ENCODE data around the gene TMEM19.

Gene TMEM19

DNA sequence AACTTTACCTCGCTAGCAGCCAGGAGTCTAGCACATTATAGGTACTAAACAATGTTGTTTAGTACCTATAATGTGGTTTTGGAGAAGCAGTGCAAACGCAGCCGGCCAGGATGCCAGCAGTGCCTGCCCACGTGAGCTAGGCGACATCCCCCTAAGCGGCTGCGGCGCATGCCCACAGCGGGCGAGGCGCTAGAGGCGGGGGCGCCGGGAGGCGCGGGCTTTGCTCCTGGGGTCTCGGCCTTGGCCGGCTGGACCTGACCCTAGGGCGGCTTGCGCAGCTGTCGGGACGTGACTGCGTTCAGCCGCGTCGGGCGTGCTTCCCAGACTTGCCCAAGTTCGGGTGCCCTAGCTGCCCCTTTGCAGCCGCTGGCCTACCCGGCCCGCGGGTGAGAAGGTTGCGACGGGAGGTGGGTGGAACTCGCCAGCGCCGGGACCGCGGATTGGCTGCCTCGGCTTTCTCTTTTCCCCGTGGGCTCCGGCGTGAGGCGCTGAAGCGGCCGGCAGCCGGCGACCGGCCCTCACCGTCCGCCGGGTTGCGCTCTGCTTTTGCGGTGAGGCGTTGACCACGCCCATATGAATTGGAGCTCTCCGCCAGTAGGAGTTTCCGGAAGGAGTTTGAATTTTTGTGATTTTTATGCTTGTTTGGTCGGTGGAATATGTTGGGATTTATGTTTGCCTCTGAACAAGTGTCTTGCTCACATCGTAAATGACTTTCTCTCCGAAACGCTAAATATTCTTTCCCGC lies at the start of gene TMEM19:
Gene TMEM19, plus strand, starts transcription at position 169 of the 744 bp plus-strand sequence. CDS start 599 bp downstream, outside the sequence.
- no peaks in the 10 kb centered on the region for H3K27me3 Mint-ChIP-seq (ENCODE audit: low read depth)
- H3K27ac Mint-ChIP-seq: peak within 1 kb of the TSS; percentile 98
- H3K9me3 Mint-ChIP-seq: no peaks in the 10 kb centered on the region
- H3K36me3 Mint-ChIP-seq (ENCODE audit: low read depth): no peaks in the 10 kb centered on the region
- DNase-seq (ENCODE audit: low spot score): peak; percentile 83
- peaks cover 22% of the 10 kb centered on the region for H3K4me1 Mint-ChIP-seq (ENCODE audit: low read depth)
- H3K4me3 Mint-ChIP-seq: peak within 1 kb of the TSS; percentile 92

DNA sequence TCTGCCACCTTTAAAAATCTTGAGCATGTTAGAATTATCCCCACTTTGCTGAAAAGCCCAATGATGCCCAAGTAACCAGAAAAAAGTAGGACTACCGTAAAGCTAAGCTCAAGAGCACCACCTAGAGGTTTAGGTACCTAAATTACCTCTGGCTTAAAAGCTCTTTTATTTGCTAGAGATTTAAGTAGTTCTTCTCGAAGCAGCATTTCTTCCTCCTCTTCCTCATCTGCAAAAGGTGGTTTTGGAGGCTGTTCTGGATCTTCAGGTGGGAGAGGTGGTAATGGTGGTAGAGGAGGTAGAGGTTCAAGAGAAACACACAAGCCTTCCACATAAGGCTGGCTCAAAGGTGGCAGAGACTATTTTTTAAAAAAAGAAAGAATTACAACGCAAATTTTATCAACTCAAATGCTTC lies 49.2 kb upstream of the TMEM19 start:
- H3K4me1 Mint-ChIP-seq (ENCODE audit: low read depth): peaks cover 12% of the 10 kb centered on the region
- no peak for DNase-seq (ENCODE audit: low spot score)
- H3K36me3 Mint-ChIP-seq (ENCODE audit: low read depth): peaks cover 59% of the 10 kb centered on the region
- H3K27ac Mint-ChIP-seq: peak overlapping the region; percentile 74
- no peaks in the 10 kb centered on the region for H3K27me3 Mint-ChIP-seq (ENCODE audit: low read depth)
- H3K4me3 Mint-ChIP-seq: no peak overlapping the region
- H3K9me3 Mint-ChIP-seq: no peaks in the 10 kb centered on the region

DNA sequence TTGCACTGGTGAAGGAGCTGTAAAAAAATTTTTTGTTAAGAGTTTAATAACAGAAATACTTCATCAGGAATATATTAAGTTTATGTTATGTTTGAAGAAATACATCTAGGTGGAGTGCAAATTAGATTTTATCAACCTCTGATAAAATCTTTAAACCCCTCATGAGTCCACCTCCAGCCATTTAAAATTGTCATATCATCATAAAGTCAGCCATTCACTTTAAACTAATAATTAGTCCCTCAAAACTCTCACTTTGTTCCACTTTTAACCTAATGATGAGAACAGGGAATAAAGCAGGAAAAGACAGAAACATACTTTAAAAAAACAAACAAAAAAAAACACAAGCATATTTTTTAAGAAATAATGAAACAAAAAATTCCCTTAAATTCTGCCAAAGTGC lies 47.4 kb upstream of the TMEM19 start:
- no peak overlapping the region for H3K27ac Mint-ChIP-seq
- no peaks in the 10 kb centered on the region for H3K9me3 Mint-ChIP-seq
- peaks cover 60% of the 10 kb centered on the region for H3K36me3 Mint-ChIP-seq (ENCODE audit: low read depth)
- no peaks in the 10 kb centered on the region for H3K27me3 Mint-ChIP-seq (ENCODE audit: low read depth)
- H3K4me1 Mint-ChIP-seq (ENCODE audit: low read depth): peaks cover 18% of the 10 kb centered on the region
- no peak overlapping the region for H3K4me3 Mint-ChIP-seq
- DNase-seq (ENCODE audit: low spot score): no peak

DNA sequence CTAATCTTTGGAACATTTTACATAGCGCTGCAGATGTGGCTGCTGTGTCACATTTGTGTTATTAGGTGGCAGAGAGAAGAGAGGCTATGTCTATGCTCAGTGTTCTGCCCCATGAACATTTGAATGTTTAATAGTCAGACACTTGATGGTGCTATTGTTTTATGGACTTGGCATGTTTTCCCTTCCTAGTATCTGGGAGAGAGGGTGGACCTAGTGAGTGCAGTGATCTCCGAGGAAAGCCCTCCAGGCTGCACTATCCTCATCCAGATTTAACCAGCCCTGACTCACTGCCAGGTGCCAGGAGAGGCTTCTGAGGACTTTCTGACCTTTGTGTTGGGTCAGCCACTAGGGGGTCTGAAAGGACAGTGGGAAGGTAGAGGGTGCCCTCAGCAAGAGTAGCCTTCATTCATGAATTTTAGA lies 46.5 kb upstream of the TMEM19 start:
- H3K27ac Mint-ChIP-seq: no peak overlapping the region
- peaks cover 63% of the 10 kb centered on the region for H3K36me3 Mint-ChIP-seq (ENCODE audit: low read depth)
- peaks cover 21% of the 10 kb centered on the region for H3K4me1 Mint-ChIP-seq (ENCODE audit: low read depth)
- H3K27me3 Mint-ChIP-seq (ENCODE audit: low read depth): no peaks in the 10 kb centered on the region
- H3K9me3 Mint-ChIP-seq: no peaks in the 10 kb centered on the region
- H3K4me3 Mint-ChIP-seq: no peak overlapping the region
- no peak for DNase-seq (ENCODE audit: low spot score)

DNA sequence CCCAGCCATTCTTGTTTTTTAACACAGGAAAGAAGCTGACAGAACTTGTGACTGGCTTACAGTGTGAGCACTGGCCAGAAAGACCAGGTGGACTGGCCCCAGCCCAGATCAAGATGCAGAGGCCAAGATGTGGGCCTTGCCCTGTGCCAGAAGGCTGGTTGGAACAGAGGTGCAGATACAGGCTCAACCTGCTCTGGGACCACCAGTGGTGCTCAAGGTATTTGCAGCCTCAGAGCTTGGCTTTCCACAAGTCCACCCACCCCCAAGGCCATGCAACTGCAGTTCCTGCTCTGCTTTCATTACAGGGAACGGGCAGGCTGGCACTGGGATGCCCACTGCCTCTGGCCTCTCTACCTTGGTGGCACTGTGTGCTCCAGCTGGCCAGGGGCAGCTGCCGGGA lies 45.6 kb upstream of the TMEM19 start:
- Mint-ChIP-seq H3K4me1 (ENCODE audit: low read depth) (peaks cover 24% of the 10 kb centered on the region), H3K9me3 (no peaks in the 10 kb centered on the region), H3K27ac (no peak overlapping the region), H3K36me3 (ENCODE audit: low read depth) (peaks cover 62% of the 10 kb centered on the region), H3K27me3 (ENCODE audit: low read depth) (no peaks in the 10 kb centered on the region), H3K4me3 (no peak overlapping the region)
- no peak for DNase-seq (ENCODE audit: low spot score)

DNA sequence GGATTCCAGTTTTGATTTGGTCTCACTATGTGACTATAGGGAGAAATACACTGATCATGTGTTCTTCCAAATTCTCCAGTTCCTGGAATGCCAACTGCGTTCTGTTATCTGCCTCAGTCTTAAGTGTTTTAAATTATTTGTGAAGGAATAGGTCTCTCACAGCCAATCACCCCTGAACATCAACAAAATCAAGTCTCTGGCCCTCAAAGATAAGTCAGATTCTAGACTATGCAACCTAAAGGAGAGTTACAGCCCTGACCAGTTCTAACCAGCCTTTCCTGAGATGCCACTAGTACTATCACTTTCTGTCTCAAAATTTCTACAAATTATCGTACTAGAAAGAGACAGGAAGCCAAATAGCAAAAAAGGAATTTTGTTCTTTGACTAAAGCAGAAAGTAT lies 44.5 kb upstream of the TMEM19 start:
- Mint-ChIP-seq H3K4me3 (no peak overlapping the region), H3K27me3 (ENCODE audit: low read depth) (no peaks in the 10 kb centered on the region), H3K4me1 (ENCODE audit: low read depth) (peaks cover 23% of the 10 kb centered on the region), H3K27ac (peak overlapping the region; percentile 68), H3K36me3 (ENCODE audit: low read depth) (peaks cover 61% of the 10 kb centered on the region), H3K9me3 (no peaks in the 10 kb centered on the region)
- DNase-seq (ENCODE audit: low spot score): no peak

DNA sequence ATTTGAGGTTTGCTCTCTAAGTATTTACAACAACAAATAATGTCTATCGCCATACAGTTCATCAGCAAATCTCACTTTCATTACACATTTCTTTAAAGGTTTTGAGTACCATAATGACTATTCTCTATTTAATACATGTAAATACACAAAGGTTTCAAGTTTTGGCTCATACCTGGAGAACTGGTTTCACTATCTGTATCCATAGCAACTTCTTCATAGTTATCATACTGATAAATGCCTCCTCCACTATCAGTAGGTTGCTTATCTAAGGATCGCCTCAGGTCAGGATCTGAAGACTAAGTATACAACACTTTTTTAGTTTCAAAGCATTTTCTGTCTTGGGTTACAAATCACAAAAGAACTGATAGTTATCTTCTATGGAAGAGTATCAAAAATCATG lies 43.6 kb upstream of the TMEM19 start:
- Mint-ChIP-seq H3K9me3 (no peaks in the 10 kb centered on the region), H3K4me1 (ENCODE audit: low read depth) (peaks cover 22% of the 10 kb centered on the region), H3K36me3 (ENCODE audit: low read depth) (peaks cover 65% of the 10 kb centered on the region), H3K4me3 (no peak overlapping the region), H3K27ac (peak overlapping the region; percentile 49), H3K27me3 (ENCODE audit: low read depth) (no peaks in the 10 kb centered on the region)
- no peak for DNase-seq (ENCODE audit: low spot score)

DNA sequence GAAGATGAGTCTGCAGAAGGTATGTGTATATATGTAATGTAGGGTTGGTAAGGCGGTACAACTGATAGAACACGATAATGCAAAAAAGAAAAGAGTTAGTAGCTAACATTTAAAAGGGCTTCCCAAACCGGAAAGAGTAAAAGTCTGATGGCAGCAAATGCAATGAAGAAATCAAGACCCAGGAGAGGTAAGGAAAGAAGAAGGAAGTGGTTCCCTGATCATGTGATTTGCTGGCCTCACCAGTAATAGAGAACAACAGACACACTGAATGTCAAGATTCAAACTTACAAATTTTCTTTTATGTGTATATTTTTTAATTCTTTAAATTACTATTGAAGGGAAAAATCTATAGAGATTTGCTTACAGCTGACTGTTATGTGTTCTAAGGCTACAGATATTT lies 40.6 kb upstream of the TMEM19 start:
- H3K4me1 Mint-ChIP-seq (ENCODE audit: low read depth): peaks cover 21% of the 10 kb centered on the region
- no peak for DNase-seq (ENCODE audit: low spot score)
- no peaks in the 10 kb centered on the region for H3K9me3 Mint-ChIP-seq
- peaks cover 63% of the 10 kb centered on the region for H3K36me3 Mint-ChIP-seq (ENCODE audit: low read depth)
- no peak overlapping the region for H3K4me3 Mint-ChIP-seq
- no peaks in the 10 kb centered on the region for H3K27me3 Mint-ChIP-seq (ENCODE audit: low read depth)
- H3K27ac Mint-ChIP-seq: peak overlapping the region; percentile 65

DNA sequence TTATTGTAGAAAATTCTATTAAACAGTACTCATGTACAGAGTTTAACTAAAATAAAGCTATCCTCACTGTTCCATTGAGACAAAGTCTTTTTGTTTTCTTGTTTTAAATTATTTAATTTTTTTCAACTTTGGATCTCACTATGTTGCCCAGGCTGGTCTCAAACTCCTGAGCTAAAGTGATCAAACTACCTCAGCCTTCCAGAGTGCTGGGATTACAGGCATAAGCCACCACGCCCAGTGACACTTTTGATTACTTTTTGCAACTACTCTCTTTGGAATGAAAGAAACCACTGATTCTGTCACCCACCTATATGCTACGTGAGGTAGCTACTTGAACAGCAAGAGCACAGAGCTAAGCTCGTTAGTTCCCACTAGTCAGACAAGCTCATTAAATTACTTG lies 39.4 kb upstream of the TMEM19 start:
- DNase-seq (ENCODE audit: low spot score): no peak
- Mint-ChIP-seq H3K27ac (no peak overlapping the region), H3K4me1 (ENCODE audit: low read depth) (peaks cover 24% of the 10 kb centered on the region), H3K9me3 (no peaks in the 10 kb centered on the region), H3K27me3 (ENCODE audit: low read depth) (no peaks in the 10 kb centered on the region), H3K4me3 (no peak overlapping the region), H3K36me3 (ENCODE audit: low read depth) (peaks cover 60% of the 10 kb centered on the region)

DNA sequence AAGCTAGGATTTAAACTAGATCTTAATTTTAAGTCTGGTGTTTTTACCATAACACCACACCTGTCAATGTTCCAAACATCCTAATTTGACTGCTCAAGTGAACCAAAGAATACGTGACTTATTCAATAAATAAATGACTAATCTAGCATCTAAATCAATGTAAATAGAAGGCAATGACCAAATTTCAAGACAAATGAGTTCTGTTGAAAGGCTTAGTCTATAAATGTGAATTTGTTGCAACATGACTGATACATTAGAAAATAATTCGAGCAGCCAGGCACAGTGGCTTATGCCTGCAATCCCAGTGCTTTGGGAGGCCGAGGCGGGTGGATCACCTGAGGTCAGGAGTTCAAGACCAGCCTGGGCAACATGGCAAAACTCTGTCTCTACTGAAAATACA lies 37.3 kb upstream of the TMEM19 start:
- Mint-ChIP-seq H3K36me3 (ENCODE audit: low read depth) (peaks cover 45% of the 10 kb centered on the region), H3K9me3 (no peaks in the 10 kb centered on the region), H3K4me3 (no peak overlapping the region), H3K27ac (no peak overlapping the region), H3K4me1 (ENCODE audit: low read depth) (peaks cover 17% of the 10 kb centered on the region), H3K27me3 (ENCODE audit: low read depth) (no peaks in the 10 kb centered on the region)
- no peak for DNase-seq (ENCODE audit: low spot score)

DNA sequence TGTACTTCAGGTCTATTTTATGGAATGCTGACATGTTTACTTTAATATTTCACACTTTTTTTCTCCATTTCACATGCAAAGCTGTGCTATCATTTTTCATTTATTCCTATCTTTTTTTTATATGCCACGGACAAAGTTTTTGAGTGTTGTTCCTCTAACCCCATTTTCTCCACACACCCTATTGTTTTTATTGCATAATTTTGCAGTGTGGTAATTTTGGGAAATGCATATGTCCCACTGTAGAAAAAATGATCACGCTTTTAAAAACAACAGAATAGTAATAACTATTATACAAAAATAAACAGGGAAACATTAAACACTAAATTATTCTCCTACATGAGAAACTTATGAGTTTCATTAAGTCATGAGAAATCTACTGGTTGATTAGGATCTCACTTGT lies 36.5 kb upstream of the TMEM19 start:
- Mint-ChIP-seq H3K4me3 (no peak overlapping the region), H3K27ac (no peak overlapping the region), H3K4me1 (ENCODE audit: low read depth) (peaks cover 18% of the 10 kb centered on the region)

DNA sequence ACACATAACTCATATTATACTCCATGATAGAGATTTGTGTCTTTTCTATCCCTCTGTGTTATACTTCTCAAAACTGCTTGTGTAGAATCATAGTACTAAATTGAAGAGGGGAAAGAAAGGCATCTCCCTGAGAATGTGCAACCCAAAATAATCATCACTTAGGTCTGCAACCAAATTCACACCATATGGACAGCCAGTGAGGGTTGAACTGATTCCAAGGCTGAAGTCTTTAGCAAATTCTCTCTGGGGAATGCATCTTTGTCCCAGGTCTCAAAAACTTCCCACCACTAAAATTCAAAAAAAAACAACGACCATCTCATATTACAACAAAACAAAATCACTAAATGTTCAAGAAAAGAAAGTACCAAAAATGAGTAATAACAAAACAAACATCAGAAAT lies 33.2 kb upstream of the TMEM19 start:
- Mint-ChIP-seq H3K27ac (no peak overlapping the region), H3K4me1 (ENCODE audit: low read depth) (peaks cover 35% of the 10 kb centered on the region), H3K4me3 (no peak overlapping the region), H3K27me3 (ENCODE audit: low read depth) (no peaks in the 10 kb centered on the region), H3K9me3 (no peaks in the 10 kb centered on the region), H3K36me3 (ENCODE audit: low read depth) (peaks cover 22% of the 10 kb centered on the region)
- DNase-seq (ENCODE audit: low spot score): no peak

More for the DNA sequence above, 36.5 kb upstream of the TMEM19 start:
- Mint-ChIP-seq H3K9me3 (no peaks in the 10 kb centered on the region), H3K36me3 (ENCODE audit: low read depth) (peaks cover 37% of the 10 kb centered on the region), H3K27me3 (ENCODE audit: low read depth) (no peaks in the 10 kb centered on the region)
- no peak for DNase-seq (ENCODE audit: low spot score)

DNA sequence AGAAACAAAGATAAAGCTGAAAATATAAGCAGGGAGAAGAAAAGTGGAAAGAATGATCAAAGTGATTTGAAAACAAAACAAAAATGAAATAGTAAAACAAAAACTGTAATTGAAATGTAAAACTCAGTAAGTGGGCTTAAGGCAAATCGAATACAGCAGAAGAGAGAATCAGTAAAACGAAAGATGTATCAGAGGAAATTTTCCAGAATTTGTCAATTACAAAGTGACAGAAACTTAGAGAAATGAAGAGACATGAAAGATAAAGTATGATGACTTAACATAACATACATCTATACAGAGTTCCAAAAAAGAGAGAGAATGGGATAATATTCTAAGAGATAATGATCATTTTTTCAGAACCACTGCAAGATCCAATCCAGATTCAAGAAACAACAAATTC lies 32.7 kb upstream of the TMEM19 start:
- Mint-ChIP-seq H3K27me3 (ENCODE audit: low read depth) (no peaks in the 10 kb centered on the region), H3K4me1 (ENCODE audit: low read depth) (peaks cover 36% of the 10 kb centered on the region), H3K27ac (no peak overlapping the region), H3K36me3 (ENCODE audit: low read depth) (peaks cover 24% of the 10 kb centered on the region), H3K4me3 (no peak overlapping the region), H3K9me3 (no peaks in the 10 kb centered on the region)
- no peak for DNase-seq (ENCODE audit: low spot score)

DNA sequence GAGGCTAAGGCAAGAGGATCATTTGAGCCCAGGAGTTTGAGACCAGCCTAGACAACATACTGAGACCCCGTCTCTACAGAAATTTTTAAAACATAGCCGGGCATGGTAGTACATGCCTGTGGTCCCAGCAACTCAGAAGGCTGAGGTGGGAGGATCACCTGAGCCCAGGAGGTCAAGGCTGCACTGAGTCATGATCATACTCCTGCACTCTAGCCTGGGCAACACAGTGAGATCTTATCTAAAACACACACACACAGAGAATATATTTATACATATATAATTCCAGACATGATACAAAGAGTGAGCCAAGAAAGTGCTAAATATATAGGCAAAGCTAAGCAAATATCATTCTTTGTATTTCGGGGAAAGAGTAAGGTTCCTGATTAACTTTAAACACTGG lies 31.7 kb upstream of the TMEM19 start:
- peaks cover 22% of the 10 kb centered on the region for H3K36me3 Mint-ChIP-seq (ENCODE audit: low read depth)
- H3K9me3 Mint-ChIP-seq: no peaks in the 10 kb centered on the region
- peaks cover 42% of the 10 kb centered on the region for H3K4me1 Mint-ChIP-seq (ENCODE audit: low read depth)
- H3K27me3 Mint-ChIP-seq (ENCODE audit: low read depth): no peaks in the 10 kb centered on the region
- H3K27ac Mint-ChIP-seq: peak overlapping the region; percentile 61
- no peak for DNase-seq (ENCODE audit: low spot score)
- H3K4me3 Mint-ChIP-seq: peak overlapping the region; percentile 70

DNA sequence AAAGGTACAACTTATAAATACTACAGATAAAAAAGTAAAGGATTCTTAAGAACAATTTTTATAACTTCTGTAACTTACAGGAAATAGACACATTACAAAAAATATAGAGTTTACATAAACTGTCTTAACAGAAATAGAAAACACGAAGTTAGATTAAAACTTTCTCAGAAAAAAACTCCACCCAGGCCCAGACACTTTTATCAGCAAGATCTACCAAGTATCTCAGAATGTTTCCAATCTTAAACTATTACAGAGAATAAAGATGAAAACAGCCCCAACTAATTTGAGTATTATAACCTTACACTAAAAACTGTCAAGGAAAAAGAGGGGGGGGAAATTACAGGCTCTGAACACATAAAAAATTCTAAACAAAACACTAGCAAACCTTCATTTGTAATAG lies 30.4 kb upstream of the TMEM19 start:
- Mint-ChIP-seq H3K4me3 (peak overlapping the region; percentile 70), H3K27me3 (ENCODE audit: low read depth) (no peaks in the 10 kb centered on the region), H3K9me3 (no peaks in the 10 kb centered on the region), H3K4me1 (ENCODE audit: low read depth) (peaks cover 42% of the 10 kb centered on the region), H3K36me3 (ENCODE audit: low read depth) (peaks cover 26% of the 10 kb centered on the region), H3K27ac (peak overlapping the region; percentile 77)
- no peak for DNase-seq (ENCODE audit: low spot score)
